Gastroesophageal sphincter (tissue), 4 donors: ENCODE data around the gene THAP4. TPM values are rescaled to one million over a fixed set of nuclear protein-coding genes. Genes with fewer than 3 reads are reported as not detected.

Experiments
- ATAC-seq: fragments of 150-250 bp; one replicate; pipeline ENCODE4 v1.9.1; 2016; ENCODE audit warnings: mild to moderate bottlenecking, moderate library complexity
- H3K27ac ChIP-seq, 4 donors: fragments of 200-600 bp; sonication (generic) in 3 of 4; 1 replicate in 3 of 4; 2 replicates in 1 of 4; pipeline ENCODE4 v1.5.1; 2016 to 2019
- H3K27me3 ChIP-seq: fragments of 200-600 bp; sonication (generic); one replicate; pipeline ENCODE4 v1.5.1; 2019
- H3K36me3 ChIP-seq, 2 donors: fragments of 200-600 bp; sonication (generic); one replicate each; pipeline ENCODE4 v1.5.1; 2019; ENCODE audit warnings: control low read depth in 1 of 2
- H3K4me1 ChIP-seq, 3 donors: fragments of 200-600 bp; sonication (generic); 1 replicate in 2 of 3; 2 replicates in 1 of 3; pipeline ENCODE4 v1.5.1; 2016 to 2019; ENCODE audit warnings: control low read depth in 2 of 3
- H3K4me3 ChIP-seq, 2 donors: fragments of 200-600 bp; sonication (generic); one replicate each; pipeline ENCODE4 v1.5.1; 2019; ENCODE audit warnings: mild to moderate bottlenecking in 1 of 2, moderate library complexity in 1 of 2
- H3K9me3 ChIP-seq, 3 donors: fragments of 200-600 bp; sonication (generic); one replicate each; pipeline ENCODE4 v1.5.1; 2017 to 2019; ENCODE audit warnings: control low read depth in 2 of 3
- CTCF ChIP-seq, 4 experiments: fragments of 200-600 bp in 2 of 4; fragments of 450-650 bp in 2 of 4; sonication (generic) in 1 of 4; IDR thresholded peaks; one replicate each; pipeline ENCODE4 v1.5.1; 2017 to 2019; ENCODE audit warnings: antibody characterized with exemption in 4 of 4, mild to moderate bottlenecking in 2 of 4, moderate library complexity in 2 of 4
- EP300 ChIP-seq: sonication (generic); formaldehyde crosslinking; IDR thresholded peaks from one replicate; pipeline ENCODE4 v1.6.1; 2017; ENCODE audit warnings: antibody characterized with exemption, mild to moderate bottlenecking
- POLR2A ChIP-seq, 2 donors: fragments of 450-650 bp; IDR thresholded peaks; one replicate each; pipeline ENCODE4 v1.6.1; 2017; ENCODE audit warnings: antibody characterized with exemption in 2 of 2, mild to moderate bottlenecking in 2 of 2, moderate library complexity in 1 of 2
- POLR2AphosphoS5 ChIP-seq: sonication (generic); formaldehyde crosslinking; IDR thresholded peaks from one replicate; pipeline ENCODE4 v1.6.1; 2017; ENCODE audit warnings: antibody characterized with exemption
- WGBS, 2 donors: methylation state at CpG; one replicate each; pipeline ENCODE4 v1.1.5; 2018; ENCODE audit warnings: low coverage in 1 of 2; 5-methylcytosine and 5-hydroxymethylcytosine counted together
- total RNA-seq, 4 donors: library from RNA; depleted of rRNA; stranded (reverse); fragments of >200 nt; gene quantifications; one replicate each; pipeline ENCODE4 v1.1.0, GENCODE V29; 2016

THAP4 gene
- total RNA-seq, 4 donors from 2014 or later = 36.0 to 68.4 (median 43.0) TPM

GRCh38 chr2:241540771-241541561 lies 96.0 kb downstream of the THAP4 start:
- Histone ChIP-seq H3K27me3 (peaks cover 54% of the 10 kb centered on the region), H3K4me3 (peak overlapping the region in 1 of 2 donors; percentile 49), H3K36me3 (no peaks in the 10 kb centered on the region), H3K4me1 (peaks cover 0 to 33% (median 10%) of the 10 kb centered on the region in 3 donors), H3K27ac (peak overlapping the region in 2 of 4 donors; percentile 14 to 78), H3K9me3 (peaks cover 0 to 4% (median 0%) of the 10 kb centered on the region in 3 donors)
- TF ChIP-seq POLR2AphosphoS5 (no peak), EP300 (no peak), POLR2A (IDR thresholded peaks at IDR 0.05) (no peak), CTCF (IDR thresholded peaks at IDR 0.05) (no peak)
- WGBS, 2 donors = 19% methylated on average over 6 of the region's 68 CpGs; no CpG with 5 or more reads in 1 of the 2 donors
- peak; percentile 60 for ATAC-seq

- TF ChIP-seq POLR2AphosphoS5 (no peak), CTCF (IDR thresholded peaks at IDR 0.05) (no peak), POLR2A (IDR thresholded peaks at IDR 0.05) (no peak), EP300 (no peak)
- 0 to 50% methylated on average over 1 to 3 of the region's 10 CpGs for WGBS, 2 donors
- ATAC-seq = no peak
- H3K36me3 ChIP-seq = no peaks in the 10 kb centered on the region
- H3K27ac ChIP-seq = peak overlapping the region in 1 of 4 donors; percentile 78
- H3K4me3 ChIP-seq = peak overlapping the region in 1 of 2 donors; percentile 49
- H3K9me3 ChIP-seq = peaks cover 0 to 4% (median 0%) of the 10 kb centered on the region in 3 donors
- H3K27me3 ChIP-seq = peaks cover 54% of the 10 kb centered on the region
- peaks cover 0 to 30% (median 10%) of the 10 kb centered on the region in 3 donors for H3K4me1 ChIP-seq
Observed at GRCh38 chr2:241540401-241540770, 96.6 kb downstream of the THAP4 start.

GRCh38 chr2:241539616-241540374 lies 97.2 kb downstream of the THAP4 start:
- no peaks in the 10 kb centered on the region for H3K36me3 ChIP-seq
- no peak overlapping the region for H3K4me3 ChIP-seq
- ATAC-seq = no peak
- no CpG with 5 or more reads among the region's 11 CpGs for WGBS, 2 donors
- H3K27ac ChIP-seq = peak overlapping the region in 1 of 4 donors; percentile 78
- H3K27me3 ChIP-seq = peaks cover 54% of the 10 kb centered on the region
- H3K4me1 ChIP-seq = peaks cover 0 to 24% (median 10%) of the 10 kb centered on the region in 3 donors
- TF ChIP-seq CTCF (IDR thresholded peaks at IDR 0.05) (no peak), POLR2AphosphoS5 (no peak), EP300 (no peak), POLR2A (IDR thresholded peaks at IDR 0.05) (no peak)
- H3K9me3 ChIP-seq = peaks cover 0 to 4% (median 0%) of the 10 kb centered on the region in 3 donors

- TF ChIP-seq POLR2A (IDR thresholded peaks at IDR 0.05) = no peak
- no peak for TF ChIP-seq CTCF (IDR thresholded peaks at IDR 0.05)
- no peak for TF ChIP-seq EP300
- TF ChIP-seq POLR2AphosphoS5 = no peak
- no peak for ATAC-seq
- no peak overlapping the region for H3K4me3 ChIP-seq
- no peaks in the 10 kb centered on the region for H3K36me3 ChIP-seq
- H3K9me3 ChIP-seq = peaks cover 0 to 4% (median 0%) of the 10 kb centered on the region in 3 donors
- WGBS, 2 donors = 83% methylated on average over 11 to 15 of the region's 15 CpGs
- H3K27me3 ChIP-seq = peaks cover 54% of the 10 kb centered on the region
- no peak overlapping the region for H3K27ac ChIP-seq
- H3K4me1 ChIP-seq = peaks cover 0 to 22% (median 10%) of the 10 kb centered on the region in 3 donors
Observed at GRCh38 chr2:241538838-241539615, 97.9 kb downstream of the THAP4 start.
